H1 (cell line): ENCODE measurements around the gene MIXL1. TPM values are rescaled to one million over a fixed set of nuclear protein-coding genes. Genes with fewer than 3 reads are reported as not detected.

ENCODE experiments used
- CTCF ChIA-PET: fragments of 300-600 bp; sonication (Branson Sonifier 250); formaldehyde crosslinking; loops from one replicate; lab custom pipeline; 2021; ENCODE audit not compliant: partially characterized antibody; lab: Charles Lee
- POLR2A ChIA-PET: fragments of 300-600 bp; sonication (Branson Sonifier 250); formaldehyde crosslinking; loops from one replicate; lab custom pipeline; 2021; ENCODE audit warnings: inconsistent platforms; ENCODE audit not compliant: partially characterized antibody; lab: Charles Lee
- DNase-seq, 2 experiments: peaks; one replicate each; pipeline versions ENCODE4 v3.0.0 to v3.0.0-alpha.2; 2010 to 2022; ENCODE audit warnings: low spot score in 2 of 2, low read depth in 1 of 2, mixed read lengths in 1 of 2
- FAIRE-seq: peaks from 2 replicates; lab custom pipeline; 2011; peaks lifted over from hg19 to GRCh38; lab: Jason Lieb, UNC
- H2AFZ ChIP-seq: 2 replicates; pipeline ENCODE4 v1.8.1; 2012; ENCODE audit warnings: low read length, inconsistent platforms
- H2AK5ac ChIP-seq: 2 replicates; pipeline ENCODE4 v1.6.1; 2013; ENCODE audit warnings: low read depth, low read length
- H2BK120ac ChIP-seq: replicated peaks from 2 replicates; pipeline ENCODE3; 2013; ENCODE audit warnings: low read depth, low read length, inconsistent platforms
- H2BK12ac ChIP-seq: 2 replicates; pipeline ENCODE4 v1.6.1; 2013; ENCODE audit warnings: low read depth, low read length
- H2BK15ac ChIP-seq: 2 replicates; pipeline ENCODE4 v1.6.1; 2013; ENCODE audit warnings: low read length
- H2BK20ac ChIP-seq: 2 replicates; pipeline ENCODE4 v1.6.1; 2013; ENCODE audit warnings: low read length
- H2BK5ac ChIP-seq: 2 replicates; pipeline ENCODE4 v1.6.1; 2013; ENCODE audit warnings: low read depth, low read length
- H3K14ac ChIP-seq: 2 replicates; pipeline ENCODE4 v1.6.1; 2013; ENCODE audit warnings: inconsistent platforms; ENCODE audit not compliant: insufficient read length
- H3K18ac ChIP-seq: 2 replicates; pipeline ENCODE4 v1.6.1; 2013; ENCODE audit warnings: low read length; ENCODE audit errors: extremely low read depth
- H3K23ac ChIP-seq: 2 replicates; pipeline ENCODE4 v1.6.1; 2013; ENCODE audit warnings: inconsistent platforms; ENCODE audit not compliant: insufficient read length
- H3K23me2 ChIP-seq: 2 replicates; pipeline ENCODE4 v1.6.1; 2013; ENCODE audit warnings: low read depth, low read length
- H3K27ac ChIP-seq: 2 replicates; pipeline ENCODE4 v1.6.1; 2011; ENCODE audit warnings: low read depth, low read length, inconsistent platforms
- H3K27me3 ChIP-seq, 4 experiments: replicated peaks in 1 of 4; 1 replicate in 1 of 4; 2 replicates in 3 of 4; pipeline versions ENCODE4 v1.6.1 to v1.8.1; 2011 to 2013; ENCODE audit warnings: low read length in 3 of 4, mild to moderate bottlenecking in 3 of 4, inconsistent platforms in 2 of 4, mixed read lengths in 2 of 4, moderate library complexity in 1 of 4; ENCODE audit not compliant: control insufficient read depth in 3 of 4, insufficient read depth in 3 of 4; ENCODE audit errors: extremely low read depth in 1 of 4
- H3K36me3 ChIP-seq, 4 experiments: 2 replicates each; pipeline versions ENCODE4 v1.6.1 to v1.8.1; 2011 to 2013; ENCODE audit warnings: mild to moderate bottlenecking in 4 of 4, low read length in 3 of 4, moderate library complexity in 2 of 4, control low read depth in 1 of 4, inconsistent platforms in 1 of 4; ENCODE audit not compliant: insufficient read depth in 4 of 4, control insufficient read depth in 2 of 4
- H3K4ac ChIP-seq: replicated peaks from 2 replicates; pipeline ENCODE3; 2013; ENCODE audit warnings: low read length, low read depth, mixed read lengths, inconsistent platforms; ENCODE audit not compliant: insufficient read length
- H3K4me1 ChIP-seq, 4 experiments: replicated peaks in 1 of 4; 1 replicate in 1 of 4; 2 replicates in 3 of 4; pipeline versions ENCODE4 v1.6.1 to v1.8.1; 2011 to 2013; ENCODE audit warnings: low read length in 3 of 4, inconsistent platforms in 2 of 4, mixed read lengths in 1 of 4; ENCODE audit not compliant: insufficient read depth in 4 of 4, control insufficient read depth in 3 of 4
- H3K4me2 ChIP-seq, 2 experiments: 2 replicates each; pipeline versions ENCODE4 v1.6.1 to v1.8.1; 2011 to 2013; ENCODE audit warnings: low read depth in 2 of 2, low read length in 2 of 2, control low read depth in 1 of 2, inconsistent platforms in 1 of 2, mild to moderate bottlenecking in 1 of 2; ENCODE audit not compliant: insufficient read depth in 1 of 2
- H3K4me3 ChIP-seq, 4 experiments: fragments of 200-600, 300-600 bp in 1 of 4; sonication (generic), shearing (Covaris generic), sonication (Bioruptor Twin) in 1 of 4; 2 replicates each; pipeline versions ENCODE4 v1.5.1 to v1.8.1; 2011 to 2016; ENCODE audit warnings: low read length in 4 of 4, low read depth in 3 of 4, control low read depth in 2 of 4, inconsistent platforms in 2 of 4, mild to moderate bottlenecking in 2 of 4, mixed read lengths in 1 of 4, moderate library complexity in 1 of 4; ENCODE audit not compliant: insufficient read depth in 2 of 4; ENCODE audit errors: extremely low read depth in 1 of 4
- H3K56ac ChIP-seq: replicated peaks from 2 replicates; pipeline ENCODE3; 2013; ENCODE audit warnings: low read depth, mild to moderate bottlenecking, mixed read lengths, low read length, inconsistent platforms; ENCODE audit not compliant: insufficient read length
- H3K79me1 ChIP-seq: 2 replicates; pipeline ENCODE4 v1.6.1; 2013; ENCODE audit warnings: low read depth, low read length, control low read depth
- H3K79me2 ChIP-seq, 2 experiments: 2 replicates each; pipeline versions ENCODE4 v1.6.1 to v1.8.1; 2012 to 2013; ENCODE audit warnings: low read length in 2 of 2, mild to moderate bottlenecking in 2 of 2, inconsistent platforms in 1 of 2; ENCODE audit not compliant: insufficient read depth in 2 of 2, control insufficient read depth in 1 of 2
- H3K9ac ChIP-seq, 4 experiments: replicated peaks in 1 of 4; 1 replicate in 1 of 4; 2 replicates in 3 of 4; pipeline versions ENCODE4 v1.6.1 to v1.8.1; 2011 to 2013; ENCODE audit warnings: low read depth in 3 of 4, low read length in 3 of 4, control low read depth in 2 of 4, mild to moderate bottlenecking in 2 of 4, moderate library complexity in 2 of 4, inconsistent platforms in 1 of 4; ENCODE audit errors: extremely low read depth in 1 of 4
- H3K9me3 ChIP-seq, 2 experiments: 2 replicates each; pipeline versions ENCODE4 v1.6.1 to v1.8.1; 2012 to 2013; ENCODE audit warnings: mild to moderate bottlenecking in 2 of 2, moderate library complexity in 2 of 2, control low read depth in 1 of 2, inconsistent platforms in 1 of 2, low read depth in 1 of 2, low read length in 1 of 2, mixed read lengths in 1 of 2; ENCODE audit not compliant: insufficient read depth in 2 of 2
- H4K20me1 ChIP-seq, 2 experiments: replicated peaks in 1 of 2; 2 replicates each; pipeline versions ENCODE3 to v1.8.1; 2011 to 2013; ENCODE audit warnings: inconsistent platforms in 2 of 2, low read length in 2 of 2, mild to moderate bottlenecking in 1 of 2; ENCODE audit not compliant: insufficient read depth in 2 of 2, control insufficient read depth in 1 of 2
- H4K5ac ChIP-seq: 2 replicates; pipeline ENCODE4 v1.6.1; 2013; ENCODE audit warnings: low read length, low read depth, mixed read lengths, inconsistent platforms; ENCODE audit not compliant: insufficient read length
- H4K8ac ChIP-seq: 2 replicates; pipeline ENCODE4 v1.8.0; 2013; ENCODE audit warnings: mild to moderate bottlenecking, moderate library complexity, low read length, inconsistent platforms; ENCODE audit not compliant: insufficient read depth; ENCODE audit errors: extremely low read depth
- H4K91ac ChIP-seq: replicated peaks from 2 replicates; pipeline ENCODE3; 2013; ENCODE audit warnings: low read length, mixed read lengths, inconsistent platforms; ENCODE audit not compliant: insufficient read length
- POLR2AphosphoS5 ChIP-seq: IDR thresholded peaks from 2 replicates; pipeline ENCODE4 v1.6.1; 2011; ENCODE audit warnings: low read depth, low read length
- TEAD4 ChIP-seq: IDR thresholded peaks from 2 replicates; pipeline ENCODE4 v1.6.1; 2012; ENCODE audit warnings: low read depth, low read length, inconsistent platforms, mixed read lengths
- WGBS, 2 experiments: shearing (Covaris generic) in 1 of 2; methylation state at CpG; one replicate each; pipeline versions ENCODE4 v1.1.6 to v1.1.7; 2013 to 2015; ENCODE audit warnings: low lambda C conversion rate in 2 of 2, mixed read lengths in 2 of 2, inconsistent platforms in 1 of 2, low coverage in 1 of 2, missing lambda C conversion rate in 1 of 2; ENCODE audit not compliant: insufficient replicate concordance in 2 of 2, insufficient coverage in 1 of 2, insufficient read length in 1 of 2; ENCODE audit errors: extremely low coverage in 1 of 2, missing lambda C conversion rate in 1 of 2; 5-methylcytosine and 5-hydroxymethylcytosine counted together
- polyA plus RNA-seq, 7 experiments: library from polyadenylated mRNA; depleted of rRNA in 3 of 7; stranded (reverse) in 5 of 7; unstranded in 2 of 7; fragments of >200 nt in 5 of 7; fragments of 200-250 nt in 2 of 7; gene quantifications; 1 replicate in 5 of 7; 2 replicates in 1 of 7; 4 replicates in 1 of 7; pipeline versions ENCODE4 v1.2.1 to v1.2.3, GENCODE V29; 2011 to 2013; ENCODE audit warnings: missing spikeins in 2 of 7, mixed read lengths in 2 of 7
- total RNA-seq: library from RNA; stranded (reverse); fragmentation: NEBNext Ultra II Directional; extraction: Animal tissue kit (Norgen Biotek cat#: 25700); gene quantifications from 2 replicates; pipeline ENCODE4 v1.2.1, GENCODE V29; 2021

MIXL1 gene
- total and polyA plus RNA-seq, 2 of the 8 experiments (the other 6 are each of a cell fraction or from before 2014, with no cell fraction given): 1.5 to 1.8 TPM

DNA sequence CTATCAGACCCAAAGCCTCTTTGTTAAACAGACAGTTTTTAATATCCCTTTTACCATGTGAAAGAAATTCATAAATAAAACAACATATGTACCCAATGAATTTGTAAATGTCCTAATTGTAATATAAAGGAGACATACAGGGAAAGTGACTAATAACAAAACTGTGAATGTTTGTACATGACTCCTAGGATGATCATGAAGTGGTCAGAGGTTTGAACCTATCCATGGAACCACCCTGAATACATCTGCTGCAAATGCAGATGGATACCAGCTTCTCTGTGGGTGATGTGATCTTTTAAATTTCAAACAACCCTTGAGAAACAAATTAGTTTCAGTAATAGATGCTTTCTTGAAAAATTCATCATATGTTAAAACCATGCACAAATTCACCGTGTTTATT lies 20.2 kb upstream of the MIXL1 start:
- H3K4me1 ChIP-seq: peaks cover 0 to 4% (median 2%) of the 10 kb centered on the region in 4 experiments; a peak in 3 of 7 replicates
- 100% methylated on average over 1 of the region's 1 CpG; no CpG with 5 or more reads in 1 of the 2 experiments for WGBS, 2 experiments
- no peak overlapping the region for H3K4ac ChIP-seq
- H2AFZ ChIP-seq: no peak overlapping the region
- ChIA-PET CTCF (interaction anchor here (0.6 to 10.3 kb wide), 10 partner anchors 9 to 132 kb away, joined by 3 to 139 read pairs (median 4); partner anchors contain the start of genes ACBD3 and MIXL1), POLR2A (interaction anchor here (0.9 to 1.9 kb wide), 2 partner anchors 19 to 77 kb away, joined by 3 to 5 read pairs; partner anchors contain the start of gene MIXL1)
- no peak overlapping the region for H3K4me3 ChIP-seq
- no peak overlapping the region for H4K8ac ChIP-seq
- no peak overlapping the region for H3K18ac ChIP-seq
- H4K91ac ChIP-seq: no peak overlapping the region
- H3K27ac ChIP-seq: no peak overlapping the region
- H4K5ac ChIP-seq: no peak overlapping the region
- H3K4me2 ChIP-seq: no peak overlapping the region
- no peaks in the 10 kb centered on the region for H3K9me3 ChIP-seq
- H3K14ac ChIP-seq: no peak overlapping the region
- FAIRE-seq (no peak), DNase-seq (no peak)
- no peaks in the 10 kb centered on the region for H4K20me1 ChIP-seq
- no peaks in the 10 kb centered on the region for H3K79me2 ChIP-seq
- no peak overlapping the region for H2BK5ac ChIP-seq
- H2BK20ac ChIP-seq: no peak overlapping the region
- no peaks in the 10 kb centered on the region; a peak in 1 of 7 replicates for H3K27me3 ChIP-seq
- no peak overlapping the region for H3K56ac ChIP-seq
- H2BK12ac ChIP-seq: no peak overlapping the region
- no peaks in the 10 kb centered on the region for H3K36me3 ChIP-seq
- H3K79me1 ChIP-seq: no peaks in the 10 kb centered on the region
- no peak overlapping the region for H3K9ac ChIP-seq
- H2BK120ac ChIP-seq: no peak overlapping the region
- H3K23ac ChIP-seq: no peak overlapping the region
- no peak overlapping the region for H2AK5ac ChIP-seq
- H3K23me2 ChIP-seq: no peaks in the 10 kb centered on the region
- no peak overlapping the region for H2BK15ac ChIP-seq
- TF ChIP-seq TEAD4 (no peak), POLR2AphosphoS5 (no peak)
